Endothelial cell of umbilical vein (primary cell): Measurements from ENCODE around the gene CNNM4. TPM values are rescaled to one million over a fixed set of nuclear protein-coding genes. Genes with fewer than 3 reads are reported as not detected.
"Not testable (repeated sequence)": the region's sequence is repeated elsewhere in the genome, so short reads cannot be mapped to it uniquely, and the experiment has no call there.

Experiments used
- BruUV-seq: library from RNA; stranded (reverse); fragments of 400-500 nt; replicated peaks from 2 replicates; lab custom pipeline; 2021; lab: Mats Ljungman, UMichigan
- CTCF ChIA-PET: fragments of 300-600, 350-600 bp; sonication (Branson Sonifier 250); formaldehyde crosslinking; loops from one replicate; lab custom pipeline; 2021; ENCODE audit warnings: antibody characterized with exemption, inconsistent platforms; lab: Charles Lee
- POLR2A ChIA-PET: fragments of 300-600, 350-600 bp; sonication (Branson Sonifier 250); formaldehyde crosslinking; loops from one replicate; lab custom pipeline; 2021; ENCODE audit warnings: antibody characterized with exemption, inconsistent platforms; lab: Charles Lee
- DNase-seq: peaks from one replicate; pipeline ENCODE4 v3.0.0-alpha.2; 2011; ENCODE audit warnings: low read depth, low spot score
- FAIRE-seq: peaks from 2 replicates; lab custom pipeline; 2011; peaks lifted over from hg19 to GRCh38; lab: Jason Lieb, UNC
- H2AFZ ChIP-seq: 2 replicates; pipeline ENCODE4 v1.6.0; 2012; ENCODE audit warnings: low read depth, low read length, control low read depth, inconsistent platforms
- H3K27ac ChIP-seq: 2 replicates; pipeline ENCODE4 v1.5.1; 2011; ENCODE audit warnings: low read depth, mild to moderate bottlenecking, control low read depth, low read length, moderate library complexity; ENCODE audit not compliant: insufficient read depth
- H3K27me3 ChIP-seq, 2 experiments: 2 replicates each; pipeline versions ENCODE4 v1.6.0 to v1.6.1; 2011; ENCODE audit warnings: low read length in 2 of 2, mixed read lengths in 1 of 2; ENCODE audit not compliant: control insufficient read depth in 2 of 2, insufficient read depth in 2 of 2
- H3K36me3 ChIP-seq, 2 experiments: 2 replicates in 1 of 2; 3 replicates in 1 of 2; pipeline ENCODE4 v1.5.1; 2011; ENCODE audit warnings: low read length in 2 of 2, mild to moderate bottlenecking in 1 of 2, moderate library complexity in 1 of 2; ENCODE audit not compliant: control insufficient read depth in 2 of 2, insufficient read depth in 2 of 2; ENCODE audit errors: extremely low read depth in 1 of 2
- H3K4me1 ChIP-seq: 3 replicates; pipeline ENCODE4 v1.5.1; 2011; ENCODE audit warnings: mild to moderate bottlenecking, low read length; ENCODE audit not compliant: control insufficient read depth, insufficient read depth; ENCODE audit errors: extremely low read depth
- H3K4me2 ChIP-seq: 2 replicates; pipeline ENCODE4 v1.6.1; 2011; ENCODE audit warnings: low read length, control low read depth, mixed read lengths; ENCODE audit not compliant: insufficient read depth
- H3K4me3 ChIP-seq, 3 experiments: fragments of 200-600 bp in 1 of 3; sonication (generic), shearing (Covaris generic) in 1 of 3; replicated peaks in 1 of 3; 2 replicates each; pipeline ENCODE4 v1.5.1; 2011 to 2016; ENCODE audit warnings: control low read depth in 3 of 3, low read length in 3 of 3, mild to moderate bottlenecking in 2 of 3, inconsistent platforms in 1 of 3, low read depth in 1 of 3, moderate library complexity in 1 of 3; ENCODE audit not compliant: insufficient read depth in 1 of 3
- H3K79me2 ChIP-seq: 2 replicates; pipeline ENCODE4 v1.6.0; 2012; ENCODE audit warnings: low read length, inconsistent platforms; ENCODE audit not compliant: control insufficient read depth, insufficient read depth
- H3K9ac ChIP-seq: replicated peaks from 2 replicates; pipeline ENCODE3; 2011; ENCODE audit warnings: low read length, control low read depth; ENCODE audit not compliant: insufficient read depth; ENCODE audit errors: extremely low read depth
- H3K9me1 ChIP-seq: replicated peaks from 3 replicates; pipeline ENCODE4 v1.6.0; 2011; ENCODE audit warnings: mild to moderate bottlenecking, low read length; ENCODE audit not compliant: control insufficient read depth, insufficient read depth; ENCODE audit errors: extremely low read depth
- H3K9me3 ChIP-seq: replicated peaks from 2 replicates; pipeline ENCODE4 v1.5.1; 2012; ENCODE audit warnings: low read length, inconsistent platforms; ENCODE audit not compliant: control insufficient read depth, insufficient read depth
- H4K20me1 ChIP-seq: replicated peaks from 2 replicates; pipeline ENCODE3; 2011; ENCODE audit warnings: mild to moderate bottlenecking, low read length; ENCODE audit not compliant: control insufficient read depth, insufficient read depth; ENCODE audit errors: extremely low read depth
- CTCF ChIP-seq, 2 donors: IDR thresholded peaks; 1 replicate in 1 of 2; 2 replicates in 1 of 2; pipeline ENCODE4 v1.5.1; 2011; ENCODE audit warnings: low read length in 2 of 2, mild to moderate bottlenecking in 2 of 2, moderate library complexity in 2 of 2, control low read depth in 1 of 2, inconsistent platforms in 1 of 2, low read depth in 1 of 2; ENCODE audit not compliant: insufficient read depth in 1 of 2; ENCODE audit errors: extremely low read depth in 1 of 2
- EZH2 ChIP-seq: IDR thresholded peaks from 2 replicates; pipeline ENCODE4 v1.6.1; 2012; ENCODE audit warnings: borderline replicate concordance, low read depth, mild to moderate bottlenecking, moderate library complexity, low read length, inconsistent platforms; ENCODE audit not compliant: severe bottlenecking
- FOS ChIP-seq: IDR thresholded peaks from 2 replicates; pipeline ENCODE4 v1.6.1; 2011; ENCODE audit warnings: mild to moderate bottlenecking, low read length, moderate library complexity, borderline replicate concordance; ENCODE audit not compliant: insufficient read depth
- GATA2 ChIP-seq: IDR thresholded peaks from 2 replicates; pipeline ENCODE4 v1.7.0; 2011; ENCODE audit warnings: low read depth, mild to moderate bottlenecking, moderate library complexity, mixed read lengths, low read length; ENCODE audit not compliant: insufficient read length, insufficient read depth
- JUN ChIP-seq: IDR thresholded peaks from 2 replicates; pipeline ENCODE4 v1.6.1; 2011; ENCODE audit warnings: borderline replicate concordance, low read depth; ENCODE audit not compliant: insufficient read length, insufficient read depth
- MAX ChIP-seq: IDR thresholded peaks from 2 replicates; pipeline ENCODE4 v1.6.1; 2011; ENCODE audit not compliant: insufficient read depth, insufficient read length
- MYC ChIP-seq: IDR thresholded peaks from one replicate; pipeline ENCODE4 v1.6.1; 2011; ENCODE audit warnings: mild to moderate bottlenecking, low read depth, low read length
- POLR2A ChIP-seq: IDR thresholded peaks from 2 replicates; pipeline ENCODE4 v1.6.1; 2012; ENCODE audit warnings: low read depth, mild to moderate bottlenecking, control low read depth, low read length
- POLR2AphosphoS5 ChIP-seq: IDR thresholded peaks from 2 replicates; pipeline ENCODE4 v1.6.1; 2012; ENCODE audit warnings: low read depth, mild to moderate bottlenecking, control low read depth, low read length, moderate library complexity; ENCODE audit not compliant: insufficient read depth
- dilution Hi-C: fragments of 300-500 bp; cut with MboI; formaldehyde crosslinking; loops from one replicate; pipeline ENCODE4 v1.15.0; 2019; ENCODE audit warnings: low sequenced_read_pairs; ENCODE audit not compliant: extremely low pct_ligation_motif_present
- intact Hi-C: fragments of 100-400 bp; cut with micrococcal nuclease; formaldehyde crosslinking; loops from one replicate; pipeline ENCODE4 v1.10.0; 2022
- polyA plus RNA-seq, 4 experiments: library from polyadenylated mRNA; depleted of rRNA in 3 of 4; stranded (reverse) in 3 of 4; unstranded in 1 of 4; fragments of >200 nt; gene quantifications; 2 replicates each; pipeline versions ENCODE4 v1.2.1 to v1.2.3, GENCODE V29; 2011 to 2012; ENCODE audit warnings: missing spikeins in 1 of 4
- total RNA-seq: library from RNA; stranded (reverse); gene quantifications from 2 replicates; pipeline ENCODE4 v1.2.3, GENCODE V29; 2021

The CNNM4 gene
- total and polyA plus RNA-seq, 2 donors (not counting 3 experiments of a cell fraction or from before 2014, with no cell fraction given) = 4.7 to 5.3 TPM

GRCh38 chr2:96795076-96795475 is 34.4 kb downstream of the CNNM4 start:
- Histone ChIP-seq H3K4me3 (no peak overlapping the region), H3K9ac (no peak overlapping the region), H3K27me3 (no peaks in the 10 kb centered on the region), H3K79me2 (no peaks in the 10 kb centered on the region), H3K27ac (no peak overlapping the region), H3K36me3 (no peaks in the 10 kb centered on the region), H2AFZ (no peak overlapping the region), H3K9me1 (no peaks in the 10 kb centered on the region), H4K20me1 (no peaks in the 10 kb centered on the region), H3K4me1 (no peaks in the 10 kb centered on the region), H3K9me3 (no peaks in the 10 kb centered on the region), H3K4me2 (no peak overlapping the region)
- dilution Hi-C loops = no loop called here
- FAIRE-seq = no peak
- no TSS peak for BruUV-seq
- ChIA-PET POLR2A (no interaction called here), CTCF (no interaction called here)
- no peak for DNase-seq
- intact Hi-C loops = no loop called here
- TF ChIP-seq POLR2AphosphoS5 (no peak), EZH2 (no peak), POLR2A (no peak), MAX (no peak), FOS (no peak), JUN (no peak), CTCF (IDR thresholded peaks at IDR 0.05; ENCODE audit: extremely low read depth in 1 of 2, insufficient read depth in 1 of 2, low read depth in 1 of 2, low read length in 2 of 2) (no peak), MYC (no peak), GATA2 (no peak)

GRCh38 chr2:96796497-96796896 is 35.8 kb downstream of the CNNM4 start:
- H3K4me3 ChIP-seq, H3K4me2 ChIP-seq, H3K79me2 ChIP-seq, dilution Hi-C loops, intact Hi-C loops, H2AFZ ChIP-seq, BruUV-seq, H3K9me3 ChIP-seq, H3K9ac ChIP-seq, H3K36me3 ChIP-seq, H3K9me1 ChIP-seq, H3K27me3 ChIP-seq, CTCF ChIA-PET, H4K20me1 ChIP-seq, DNase-seq, POLR2A ChIA-PET, H3K27ac ChIP-seq, FAIRE-seq, H3K4me1 ChIP-seq: not testable (repeated sequence)
